CD4-positive, alpha-beta T cell treated with Interleukin-6 at 100 ng/mL for 8 hours (primary cell): ENCODE results near the gene DUOXA1.
"Not testable (repeated sequence)": the region's sequence is repeated elsewhere in the genome, so short reads cannot be mapped to it uniquely, and the experiment has no call there.

Source experiments
- DNase-seq: peaks from one replicate; pipeline ENCODE4 v3.0.0-alpha.2; 2020; ENCODE audit warnings: mixed read lengths, low spot score

Gene DUOXA1

DNA sequence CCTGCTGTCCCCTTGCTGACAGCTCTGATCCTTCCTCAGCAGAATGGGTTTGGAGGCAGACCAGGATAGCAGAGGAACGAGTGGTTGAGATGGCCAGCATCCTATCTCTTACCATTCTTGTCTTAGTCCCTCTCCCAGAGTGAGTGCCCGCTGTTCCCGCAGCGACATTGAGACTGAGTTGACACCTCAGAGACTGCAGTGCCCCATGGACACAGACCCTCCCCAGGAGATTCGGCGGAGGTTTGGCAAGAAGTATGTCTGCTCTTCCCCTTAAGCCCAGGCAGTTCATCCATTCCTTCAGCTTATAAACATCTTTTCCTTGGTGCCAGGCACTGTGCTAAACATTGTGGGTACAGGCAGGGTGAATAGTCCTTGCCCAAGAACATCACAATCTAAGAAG, 21.3 kb upstream of the DUOXA1 start:
- no peak for DNase-seq

DNA sequence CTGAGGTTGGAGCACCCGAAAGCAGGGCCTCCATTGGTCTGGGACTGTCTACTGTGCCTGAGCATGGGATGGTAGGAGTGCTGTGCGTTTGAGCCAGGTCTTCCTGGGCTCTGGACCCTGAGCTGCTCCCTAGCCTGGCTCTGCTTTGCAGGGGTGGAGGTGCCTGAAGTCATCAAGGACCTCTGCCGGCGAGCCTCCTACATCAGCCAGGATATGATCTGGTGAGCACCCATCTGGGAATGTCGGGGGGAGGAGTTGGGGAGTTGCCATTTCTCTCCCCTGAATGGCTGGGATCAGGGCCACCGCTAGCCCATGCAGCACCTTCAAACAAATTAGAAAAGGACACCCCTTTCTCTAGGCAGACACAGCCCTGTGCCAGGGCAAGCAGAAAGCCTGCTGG, 20.8 kb upstream of the DUOXA1 start:
- no peak for DNase-seq

- DNase-seq: no peak
Measured at GRCh38 chr15:45149060-45149459, 19.4 kb upstream of the DUOXA1 start.

- no peak for DNase-seq
Measured at GRCh38 chr15:45148076-45149059, 18.7 kb upstream of the DUOXA1 start.

DNA sequence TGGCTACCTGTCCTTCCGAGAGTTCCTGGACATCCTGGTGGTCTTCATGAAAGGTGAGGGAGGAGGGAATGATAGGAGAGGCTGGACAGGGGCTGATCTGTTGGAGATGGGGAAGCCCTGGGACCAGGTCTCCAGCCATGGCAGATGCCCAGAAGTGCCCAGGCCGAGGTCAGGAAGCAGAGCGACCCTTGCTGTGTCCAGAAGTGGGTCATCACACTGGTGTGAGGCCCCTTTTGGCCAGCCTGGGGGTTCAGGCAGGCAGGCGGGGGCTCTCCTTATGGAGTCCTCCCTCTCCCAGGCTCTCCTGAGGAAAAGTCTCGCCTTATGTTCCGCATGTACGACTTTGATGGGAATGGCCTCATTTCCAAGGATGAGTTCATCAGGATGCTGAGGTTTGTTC, 17.9 kb upstream of the DUOXA1 start:
- DNase-seq: no peak

DNA sequence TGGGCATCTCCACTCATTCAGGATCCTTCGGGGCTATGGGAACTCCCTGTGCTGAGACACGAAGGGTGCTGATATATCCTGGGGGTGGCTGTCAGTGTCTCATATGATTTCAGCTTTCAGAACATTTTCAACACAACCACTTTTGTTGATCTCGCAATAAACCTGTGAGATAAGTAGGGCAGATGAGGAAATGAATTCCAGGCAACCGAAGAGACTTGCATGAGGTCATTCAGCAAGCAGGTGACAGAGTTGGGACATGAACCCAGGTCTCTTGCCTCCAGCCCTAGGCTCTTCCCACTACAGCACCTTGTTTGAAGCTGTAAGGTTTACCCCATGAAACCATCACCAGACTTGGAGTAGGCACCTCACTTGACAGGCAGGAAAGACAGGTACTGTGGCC, 16.7 kb upstream of the DUOXA1 start:
- no peak for DNase-seq

- DNase-seq: no peak
Measured at GRCh38 chr15:45144775-45145174, 15.1 kb upstream of the DUOXA1 start.

DNA sequence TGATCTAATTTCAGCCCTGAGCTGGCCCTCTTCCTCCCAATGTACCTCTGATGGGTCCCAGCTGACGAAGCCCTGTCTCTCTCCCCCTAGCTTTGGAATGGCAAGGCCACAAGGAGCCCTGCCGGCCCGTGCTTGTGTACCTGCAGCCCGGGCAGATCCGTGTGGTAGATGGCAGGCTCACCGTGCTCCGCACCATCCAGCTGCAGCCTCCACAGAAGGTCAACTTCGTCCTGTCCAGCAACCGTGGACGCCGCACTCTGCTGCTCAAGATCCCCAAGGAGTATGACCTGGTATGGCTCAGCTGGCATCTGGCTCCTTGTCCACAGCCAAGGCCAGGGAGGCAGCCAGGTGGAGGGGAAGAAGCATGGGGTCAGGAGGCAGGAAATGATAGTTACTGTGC, 14.3 kb upstream of the DUOXA1 start:
- DNase-seq: no peak

- DNase-seq: no peak
Measured at GRCh38 chr15:45143056-45143455, 13.4 kb upstream of the DUOXA1 start.

GRCh38 chr15:45141386-45141785, 11.7 kb upstream of the DUOXA1 start:
- no peak for DNase-seq

GRCh38 chr15:45140557-45141250, 11.0 kb upstream of the DUOXA1 start:
- no peak for DNase-seq

DNA sequence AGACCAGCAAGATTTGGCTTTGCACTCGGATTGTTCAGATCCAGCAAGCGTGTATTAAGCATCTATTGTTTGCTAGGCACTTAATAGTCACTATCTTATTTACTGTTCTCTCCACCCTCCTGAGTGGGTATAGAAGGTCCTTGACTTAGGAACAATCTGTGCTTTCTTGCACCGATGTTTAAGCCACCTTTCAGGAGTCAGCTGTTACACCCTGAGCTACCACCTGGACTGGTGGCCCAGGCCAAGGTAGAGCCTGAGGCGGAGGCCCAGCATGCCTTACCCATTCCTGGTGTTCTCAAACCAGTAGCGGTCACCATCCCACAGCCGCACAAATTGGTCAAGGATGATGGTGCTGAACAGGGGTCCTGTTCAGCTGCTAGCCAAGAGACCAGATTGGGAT, 10.1 kb upstream of the DUOXA1 start:
- no peak for DNase-seq

GRCh38 chr15:45138814-45139765, 9.4 kb upstream of the DUOXA1 start:
- no peak for DNase-seq

DNA sequence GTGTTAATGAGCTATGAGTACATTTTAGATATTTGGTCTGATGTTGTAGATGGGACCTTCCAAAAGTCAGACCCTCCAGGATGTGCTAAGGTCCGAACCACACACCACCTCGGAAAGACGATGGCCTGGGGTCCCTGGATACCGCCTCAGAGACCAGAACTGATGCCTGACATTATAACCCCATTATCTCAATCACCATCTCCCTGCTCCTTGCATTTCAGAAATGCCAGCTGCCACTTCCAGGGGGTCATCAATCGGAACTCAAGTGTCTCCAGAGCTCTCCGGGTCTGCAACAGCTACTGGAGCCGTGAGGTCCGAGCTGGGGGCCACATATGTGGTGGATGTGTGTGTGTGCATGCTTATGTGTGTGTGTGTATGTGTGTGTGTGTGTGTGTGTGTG, 8.0 kb upstream of the DUOXA1 start:
- no peak for DNase-seq

GRCh38 chr15:45136378-45136764, 6.7 kb upstream of the DUOXA1 start:
- DNase-seq: no peak

DNA sequence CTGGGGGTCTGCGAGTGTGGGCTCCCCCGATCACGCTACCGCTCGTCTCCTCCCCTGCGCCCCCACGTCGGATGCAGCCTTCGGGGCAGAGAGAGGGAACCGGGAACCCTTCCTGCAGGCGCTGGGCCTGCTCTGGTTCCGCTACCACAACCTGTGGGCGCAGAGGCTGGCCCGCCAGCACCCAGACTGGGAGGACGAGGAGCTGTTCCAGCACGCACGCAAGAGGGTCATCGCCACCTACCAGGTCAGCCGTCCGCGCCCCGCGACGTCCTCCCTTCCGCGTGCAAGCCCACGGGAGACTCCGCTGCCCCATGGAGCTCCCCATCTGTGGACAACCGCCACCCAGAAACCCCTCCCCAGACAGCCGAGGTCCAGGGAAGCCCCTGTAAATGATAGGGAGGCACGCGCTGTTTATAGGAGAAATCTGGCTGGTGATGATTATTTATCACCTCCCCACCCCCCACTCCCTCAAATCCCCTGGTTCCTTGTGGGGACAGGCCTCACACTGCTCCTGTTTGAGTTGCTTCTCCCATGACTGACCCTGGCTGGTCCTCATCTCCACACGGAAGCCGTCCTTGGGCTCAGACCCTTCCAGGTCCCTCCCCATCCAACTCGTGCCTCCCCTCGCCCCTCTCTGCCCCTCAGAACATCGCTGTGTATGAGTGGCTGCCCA, 6.2 kb upstream of the DUOXA1 start:
- not testable (repeated sequence) for DNase-seq

GRCh38 chr15:45134682-45135604, 5.3 kb upstream of the DUOXA1 start:
- DNase-seq: no peak

GRCh38 chr15:45134046-45134445, 4.4 kb upstream of the DUOXA1 start:
- no peak for DNase-seq

GRCh38 chr15:45133561-45133920, 3.9 kb upstream of the DUOXA1 start:
- no peak for DNase-seq

DNA sequence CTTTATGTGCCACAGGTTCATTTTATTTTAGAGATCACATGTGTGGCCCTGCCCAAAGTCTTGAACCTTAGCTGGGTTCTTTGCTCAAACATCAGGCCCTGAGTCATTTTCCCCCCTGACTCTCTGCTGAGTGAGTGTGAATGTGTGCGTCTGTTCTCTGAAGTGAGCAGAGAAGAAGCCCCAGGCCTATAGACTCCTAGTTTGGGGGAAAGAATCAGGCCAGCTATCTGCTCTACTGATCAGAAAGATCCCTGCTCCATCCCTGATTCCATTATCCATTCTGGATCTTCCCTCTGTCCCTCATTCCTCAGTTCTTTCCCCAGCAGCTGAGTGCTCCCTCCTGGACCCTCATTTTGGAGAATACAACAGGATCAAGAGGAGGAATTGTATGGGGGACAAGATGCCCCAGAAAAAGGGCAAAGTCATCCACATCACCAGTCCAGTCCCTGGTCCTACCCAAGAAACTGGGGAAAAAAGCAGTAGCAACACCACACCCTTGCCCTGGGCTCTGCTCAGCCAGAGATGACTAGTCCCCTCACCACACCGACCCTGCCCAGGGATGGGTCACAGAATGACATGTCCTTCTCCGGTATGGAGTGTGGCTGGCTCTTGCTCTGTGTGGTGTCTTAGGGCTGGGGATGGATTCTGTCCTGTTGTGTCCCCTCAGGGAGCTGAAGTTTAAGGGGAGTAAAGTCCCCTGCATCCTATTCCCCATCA, 3.3 kb upstream of the DUOXA1 start:
- DNase-seq: no peak
